Nephron (organoid): ENCODE data around the gene ARMC2.
A peak's percentile ranks its signal among the peaks of the same experiment; 100 is the strongest.

Experiments
- H3K27ac Mint-ChIP-seq, 3 experiments: 2 replicates each; pipeline ENCODE4 v1.8.0; 2020; ENCODE audit warnings: mixed read lengths in 3 of 3, mild to moderate bottlenecking in 2 of 3, moderate library complexity in 1 of 3
- H3K27me3 Mint-ChIP-seq: 2 replicates; pipeline ENCODE4 v1.8.0; 2021; ENCODE audit warnings: low read depth, mild to moderate bottlenecking, moderate library complexity, mixed read lengths
- H3K36me3 Mint-ChIP-seq: 2 replicates; pipeline ENCODE4 v1.8.0; 2020; ENCODE audit warnings: low read depth, mixed read lengths
- H3K4me1 Mint-ChIP-seq: 2 replicates; pipeline ENCODE4 v1.8.0; 2020; ENCODE audit warnings: mixed read lengths
- H3K4me3 Mint-ChIP-seq, 3 experiments: 2 replicates each; pipeline ENCODE4 v1.8.0; 2020; ENCODE audit warnings: mild to moderate bottlenecking in 3 of 3, mixed read lengths in 3 of 3, moderate library complexity in 2 of 3
- H3K9me3 Mint-ChIP-seq: 2 replicates; pipeline ENCODE4 v1.8.0; 2020; ENCODE audit warnings: mixed read lengths
- TF ChIP-seq, protein P1 (sequence below), 3 experiments: fragments of 200-600 bp; sonication (generic); IDR thresholded peaks; one replicate each; pipeline ENCODE4 v1.5.0; 2021; ENCODE audit warnings: antibody characterized with exemption in 3 of 3; ENCODE audit not compliant: unreplicated experiment in 3 of 3

Gene ARMC2

DNA sequence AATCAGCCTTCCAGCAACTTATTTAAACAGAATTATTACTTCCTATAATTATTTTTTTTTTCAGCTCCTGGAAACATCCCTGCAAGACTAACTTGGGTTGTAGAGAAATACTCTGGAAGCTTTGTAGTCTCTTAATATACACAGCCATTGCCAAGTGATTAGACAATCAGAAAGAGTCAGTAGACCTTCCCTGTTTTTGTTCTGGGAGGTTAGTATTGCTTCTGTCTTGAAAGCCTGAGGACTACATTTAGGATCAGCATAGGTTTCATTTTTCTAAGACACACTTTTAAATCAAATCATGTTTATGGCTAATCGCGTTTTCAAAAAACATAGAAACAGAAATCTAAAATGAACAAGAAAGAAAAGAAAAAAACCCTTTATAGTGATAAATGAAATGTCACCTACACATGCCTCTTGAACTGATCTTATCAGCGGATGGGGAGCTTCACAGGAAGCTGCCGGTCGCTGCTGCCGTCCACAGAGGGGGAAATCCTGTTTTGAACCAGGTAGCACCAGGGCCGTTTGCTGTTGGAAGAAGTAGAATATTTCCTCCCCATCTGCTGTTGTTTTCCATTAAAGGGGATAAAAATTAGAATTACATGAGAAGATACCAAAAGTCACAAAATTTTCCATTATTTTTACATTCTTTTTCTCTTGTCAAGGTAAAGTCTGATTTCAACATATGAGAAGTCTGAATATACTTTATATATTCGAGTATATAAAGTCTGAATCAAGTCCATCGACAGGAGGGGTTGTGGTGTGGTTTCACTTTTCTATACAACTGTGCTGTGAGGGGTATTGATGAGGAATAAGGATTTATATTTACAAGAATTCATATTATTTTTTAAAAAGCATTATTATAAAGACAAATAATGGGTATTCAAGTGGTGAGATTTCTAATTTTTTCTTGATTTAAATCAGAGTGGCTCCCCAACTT, 94.6 kb downstream of the ARMC2 start:
- TF ChIP-seq, protein P1, sequence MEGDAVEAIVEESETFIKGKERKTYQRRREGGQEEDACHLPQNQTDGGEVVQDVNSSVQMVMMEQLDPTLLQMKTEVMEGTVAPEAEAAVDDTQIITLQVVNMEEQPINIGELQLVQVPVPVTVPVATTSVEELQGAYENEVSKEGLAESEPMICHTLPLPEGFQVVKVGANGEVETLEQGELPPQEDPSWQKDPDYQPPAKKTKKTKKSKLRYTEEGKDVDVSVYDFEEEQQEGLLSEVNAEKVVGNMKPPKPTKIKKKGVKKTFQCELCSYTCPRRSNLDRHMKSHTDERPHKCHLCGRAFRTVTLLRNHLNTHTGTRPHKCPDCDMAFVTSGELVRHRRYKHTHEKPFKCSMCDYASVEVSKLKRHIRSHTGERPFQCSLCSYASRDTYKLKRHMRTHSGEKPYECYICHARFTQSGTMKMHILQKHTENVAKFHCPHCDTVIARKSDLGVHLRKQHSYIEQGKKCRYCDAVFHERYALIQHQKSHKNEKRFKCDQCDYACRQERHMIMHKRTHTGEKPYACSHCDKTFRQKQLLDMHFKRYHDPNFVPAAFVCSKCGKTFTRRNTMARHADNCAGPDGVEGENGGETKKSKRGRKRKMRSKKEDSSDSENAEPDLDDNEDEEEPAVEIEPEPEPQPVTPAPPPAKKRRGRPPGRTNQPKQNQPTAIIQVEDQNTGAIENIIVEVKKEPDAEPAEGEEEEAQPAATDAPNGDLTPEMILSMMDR (IDR thresholded peaks at IDR 0.05; ENCODE audit: unreplicated experiment in 3 of 3), result no peak
- H3K4me3 Mint-ChIP-seq, result no peak overlapping the region
- peaks cover 3% of the 10 kb centered on the region for H3K9me3 Mint-ChIP-seq
- no peaks in the 10 kb centered on the region for H3K27me3 Mint-ChIP-seq
- peaks cover 4% of the 10 kb centered on the region for H3K36me3 Mint-ChIP-seq
- H3K27ac Mint-ChIP-seq, result peak overlapping the region in 2 of 3 experiments; percentile 37 to 58
- H3K4me1 Mint-ChIP-seq, result peaks cover 43% of the 10 kb centered on the region

DNA sequence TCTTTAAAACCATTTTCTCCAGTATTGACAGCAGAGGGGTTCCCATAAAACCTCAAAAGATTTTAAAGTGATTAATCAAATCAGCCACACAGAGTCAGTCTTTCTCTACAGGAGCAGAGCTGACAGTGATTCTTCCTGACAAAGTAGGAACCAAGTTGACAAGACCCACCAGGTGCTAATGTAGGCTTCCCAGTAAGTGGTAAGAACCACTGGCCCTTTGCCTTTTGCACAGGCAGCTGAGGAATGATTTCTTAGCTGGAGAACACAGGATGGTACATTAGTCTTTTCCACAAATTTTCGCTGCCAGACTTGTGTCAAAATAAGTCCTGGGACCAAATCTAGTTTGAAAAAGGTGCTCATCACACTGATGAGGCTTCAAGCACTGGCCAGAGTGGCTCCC, 95.8 kb downstream of the ARMC2 start:
- Mint-ChIP-seq H3K36me3 (peaks cover 4% of the 10 kb centered on the region), H3K9me3 (peaks cover 3% of the 10 kb centered on the region)
- TF ChIP-seq, protein P1 (IDR thresholded peaks at IDR 0.05; ENCODE audit: unreplicated experiment in 3 of 3), result no peak

DNA sequence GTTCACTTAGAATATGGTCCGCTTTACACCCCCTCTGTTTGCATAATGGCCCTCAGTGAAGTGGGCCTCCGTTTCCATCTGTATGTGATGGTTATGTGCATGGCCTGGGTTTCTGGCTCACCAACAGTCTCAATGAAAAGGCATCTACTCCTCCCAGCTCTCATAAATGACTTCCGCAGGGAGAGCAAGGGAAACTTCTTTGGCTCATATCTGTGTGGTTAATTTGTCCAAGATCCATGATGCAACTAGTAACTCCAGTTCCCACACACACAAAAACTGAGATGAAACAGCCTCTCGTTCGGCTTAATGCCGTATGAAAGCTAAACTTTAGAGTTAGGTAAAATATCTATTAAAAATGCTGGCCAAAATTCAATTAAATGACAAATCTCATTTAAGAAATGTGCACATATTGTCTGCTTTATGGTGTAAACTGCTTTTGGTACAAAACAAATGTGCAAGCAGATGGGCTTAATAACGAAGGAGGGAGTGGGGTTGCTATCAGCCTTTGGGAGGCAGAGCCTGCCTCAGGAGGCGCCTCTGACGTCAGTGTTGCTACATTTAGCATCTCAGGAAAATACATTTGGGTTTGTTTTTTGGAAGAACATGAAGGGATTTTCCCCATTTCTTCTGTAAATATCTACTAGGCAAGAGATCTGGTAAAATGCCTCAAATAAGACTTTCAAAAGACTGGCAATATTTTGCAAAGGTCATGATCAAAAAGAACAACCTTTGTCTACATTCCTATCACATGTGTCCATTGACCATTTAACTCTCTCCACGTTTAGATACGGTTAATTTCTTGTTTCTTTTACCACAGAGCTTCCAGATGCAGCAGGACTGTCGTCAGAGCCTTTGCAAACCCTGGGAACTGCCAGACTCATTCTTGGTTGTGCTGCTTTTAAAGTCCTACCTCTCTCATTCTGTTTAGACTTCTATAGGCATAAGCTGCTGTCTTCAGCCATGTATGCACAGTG, 96.8 kb downstream of the ARMC2 start:
- peak overlapping the region in 1 of 3 experiments; percentile 48 for H3K4me3 Mint-ChIP-seq
- no peaks in the 10 kb centered on the region for H3K27me3 Mint-ChIP-seq
- TF ChIP-seq, protein P1 (IDR thresholded peaks at IDR 0.05; ENCODE audit: unreplicated experiment in 3 of 3), result no peak
- H3K27ac Mint-ChIP-seq, result peak overlapping the region; percentile 17 to 95 (median 84)
- peaks cover 53% of the 10 kb centered on the region for H3K4me1 Mint-ChIP-seq
- H3K9me3 Mint-ChIP-seq, result no peaks in the 10 kb centered on the region
- no peaks in the 10 kb centered on the region for H3K36me3 Mint-ChIP-seq

More for the DNA sequence above, 95.8 kb downstream of the ARMC2 start:
- Mint-ChIP-seq H3K27ac (peak overlapping the region in 1 of 3 experiments; percentile 95), H3K27me3 (no peaks in the 10 kb centered on the region), H3K4me3 (no peak overlapping the region), H3K4me1 (peaks cover 53% of the 10 kb centered on the region)

DNA sequence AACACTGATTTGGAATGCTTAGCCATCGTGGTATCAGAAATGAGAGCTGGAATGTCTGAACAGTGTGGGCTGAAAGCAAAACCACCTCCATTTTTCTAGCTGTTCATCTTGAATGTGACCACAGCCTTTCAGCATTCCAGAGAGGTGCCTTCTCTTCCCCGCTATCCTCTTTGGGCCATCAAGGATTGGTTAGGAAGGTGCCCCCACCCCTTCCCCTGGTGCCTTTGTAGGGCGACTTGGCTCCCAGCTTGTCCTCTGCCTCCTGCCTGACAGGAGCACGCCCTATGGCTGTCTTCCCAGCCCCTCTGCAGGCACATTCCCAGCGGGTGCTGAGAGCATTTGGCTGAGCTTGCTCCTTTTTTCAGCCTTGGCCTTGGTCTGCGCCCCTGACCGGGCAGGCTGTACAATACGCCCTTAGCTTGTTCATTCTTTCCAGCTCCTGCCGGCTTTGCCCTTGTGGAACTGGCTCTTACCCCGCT, 97.5 kb downstream of the ARMC2 start:
- H3K27ac Mint-ChIP-seq, result peak overlapping the region; percentile 36 to 95 (median 84)
- H3K4me1 Mint-ChIP-seq, result peaks cover 53% of the 10 kb centered on the region
- no peaks in the 10 kb centered on the region for H3K9me3 Mint-ChIP-seq
- H3K36me3 Mint-ChIP-seq, result no peaks in the 10 kb centered on the region
- H3K4me3 Mint-ChIP-seq, result peak overlapping the region in 1 of 3 experiments; percentile 19
- no peaks in the 10 kb centered on the region for H3K27me3 Mint-ChIP-seq
- TF ChIP-seq, protein P1 (IDR thresholded peaks at IDR 0.05; ENCODE audit: unreplicated experiment in 3 of 3), result no peak

DNA sequence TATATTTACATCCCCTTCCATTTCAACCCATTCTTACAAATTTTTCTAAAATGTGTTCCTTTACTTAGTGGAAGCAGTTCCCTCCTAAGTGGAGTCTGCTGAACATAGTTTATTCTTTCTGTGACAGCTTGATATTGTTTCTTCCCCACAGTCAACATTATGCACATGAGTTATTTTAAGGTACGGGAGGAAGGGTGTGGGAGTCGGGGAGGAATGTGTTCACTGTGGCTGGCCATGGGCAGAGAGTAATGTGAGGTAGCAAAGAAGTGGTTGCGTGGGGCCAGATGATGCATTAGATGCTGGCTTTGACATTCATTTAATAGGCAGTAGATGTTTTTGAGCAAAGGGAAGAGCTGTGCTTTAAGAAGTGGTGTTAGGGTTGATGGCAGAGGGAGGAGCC, 98.5 kb downstream of the ARMC2 start:
- H3K4me3 Mint-ChIP-seq, result no peak overlapping the region
- no peaks in the 10 kb centered on the region for H3K9me3 Mint-ChIP-seq
- peaks cover 57% of the 10 kb centered on the region for H3K4me1 Mint-ChIP-seq
- peak overlapping the region; percentile 17 to 95 (median 35) for H3K27ac Mint-ChIP-seq
- H3K27me3 Mint-ChIP-seq, result no peaks in the 10 kb centered on the region
- no peaks in the 10 kb centered on the region for H3K36me3 Mint-ChIP-seq
- TF ChIP-seq, protein P1 (IDR thresholded peaks at IDR 0.05; ENCODE audit: unreplicated experiment in 3 of 3), result no peak
